ENCODE measurements around the gene SHISA9. TPM values are rescaled to one million over a fixed set of nuclear protein-coding genes. Genes with fewer than 3 reads are reported as not detected.

The SHISA9 gene
- total and polyA plus RNA-seq, 12 donors = 0.04 to 0.96 (median 0.13) TPM; not detected in 3

DNA sequence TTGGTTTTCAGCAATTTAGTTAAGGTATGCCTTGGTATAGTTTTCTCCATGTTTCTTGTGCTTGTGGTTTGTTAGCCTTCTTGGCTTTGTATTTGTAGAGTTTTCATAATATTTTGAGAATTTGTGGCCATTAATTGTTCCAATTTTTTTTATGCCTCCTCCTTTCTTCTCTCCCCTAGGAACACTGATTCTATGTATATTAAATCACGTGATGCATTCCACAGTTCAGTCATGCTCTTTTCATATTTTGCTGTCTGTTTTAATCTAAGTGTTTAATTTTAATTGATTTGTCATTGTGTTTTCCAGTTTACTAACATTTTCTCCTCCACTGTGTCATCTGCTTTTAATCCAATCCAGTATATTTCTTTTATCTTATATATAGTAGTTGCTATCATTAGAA lies 263.6 kb downstream of the SHISA9 start:
- DNase-seq (no peak), ATAC-seq (no peak)
- peaks cover 0 to 4% (median 0%) of the 10 kb centered on the region in 7 donors for H3K27me3 ChIP-seq
- WGBS, 2 donors = 74 to 77% methylated on average over 1 of the region's 1 CpG
- peaks cover 0 to 23% (median 4%) of the 10 kb centered on the region in 11 donors for H3K9me3 ChIP-seq
- TF ChIP-seq, protein P1, sequence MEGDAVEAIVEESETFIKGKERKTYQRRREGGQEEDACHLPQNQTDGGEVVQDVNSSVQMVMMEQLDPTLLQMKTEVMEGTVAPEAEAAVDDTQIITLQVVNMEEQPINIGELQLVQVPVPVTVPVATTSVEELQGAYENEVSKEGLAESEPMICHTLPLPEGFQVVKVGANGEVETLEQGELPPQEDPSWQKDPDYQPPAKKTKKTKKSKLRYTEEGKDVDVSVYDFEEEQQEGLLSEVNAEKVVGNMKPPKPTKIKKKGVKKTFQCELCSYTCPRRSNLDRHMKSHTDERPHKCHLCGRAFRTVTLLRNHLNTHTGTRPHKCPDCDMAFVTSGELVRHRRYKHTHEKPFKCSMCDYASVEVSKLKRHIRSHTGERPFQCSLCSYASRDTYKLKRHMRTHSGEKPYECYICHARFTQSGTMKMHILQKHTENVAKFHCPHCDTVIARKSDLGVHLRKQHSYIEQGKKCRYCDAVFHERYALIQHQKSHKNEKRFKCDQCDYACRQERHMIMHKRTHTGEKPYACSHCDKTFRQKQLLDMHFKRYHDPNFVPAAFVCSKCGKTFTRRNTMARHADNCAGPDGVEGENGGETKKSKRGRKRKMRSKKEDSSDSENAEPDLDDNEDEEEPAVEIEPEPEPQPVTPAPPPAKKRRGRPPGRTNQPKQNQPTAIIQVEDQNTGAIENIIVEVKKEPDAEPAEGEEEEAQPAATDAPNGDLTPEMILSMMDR (IDR thresholded peaks at IDR 0.05) = no peak
- no peaks in the 10 kb centered on the region for H3K4me1 ChIP-seq
- intact Hi-C loops (cut with DNase I) = no loop called here
- H3K36me3 ChIP-seq = no peaks in the 10 kb centered on the region
- H3K4me3 ChIP-seq = no peak overlapping the region
- no peak overlapping the region for H3K27ac ChIP-seq

DNA sequence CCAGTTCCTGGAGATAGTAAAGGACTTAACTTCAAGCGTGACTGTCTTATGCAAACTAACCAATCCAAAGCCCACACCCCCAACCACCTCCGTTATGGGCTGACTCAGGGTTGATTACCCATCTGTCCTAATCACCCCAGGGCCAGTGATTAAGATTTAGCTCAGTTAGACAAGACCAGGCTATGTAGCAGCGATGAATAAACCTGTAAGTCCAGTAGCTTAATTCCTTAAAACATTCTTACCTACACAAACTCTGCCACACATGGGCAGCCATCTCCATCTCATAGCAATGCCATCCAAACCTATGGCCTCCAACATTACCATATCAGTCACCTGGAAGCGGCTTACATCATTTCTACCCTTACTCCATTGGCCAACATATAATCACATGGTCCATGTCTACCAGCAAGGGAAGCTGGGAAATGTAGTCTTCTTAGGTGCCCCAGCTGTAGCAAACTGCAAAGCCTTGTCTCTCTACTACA lies 266.7 kb downstream of the SHISA9 start:
- Histone ChIP-seq H3K36me3 (no peaks in the 10 kb centered on the region), H3K27me3 (peaks cover 0 to 4% (median 0%) of the 10 kb centered on the region in 7 donors), H3K4me3 (no peak overlapping the region), H3K4me1 (no peaks in the 10 kb centered on the region), H3K9me3 (peaks cover 0 to 23% (median 4%) of the 10 kb centered on the region in 11 donors), H3K27ac (no peak overlapping the region)
- no peak for ATAC-seq
- 63 to 69% methylated on average over 4 of the region's 4 CpGs for WGBS, 2 donors
- TF ChIP-seq, protein P1 (IDR thresholded peaks at IDR 0.05) = no peak
- intact Hi-C loops (cut with DNase I) = no loop called here
- no peak for DNase-seq

DNA sequence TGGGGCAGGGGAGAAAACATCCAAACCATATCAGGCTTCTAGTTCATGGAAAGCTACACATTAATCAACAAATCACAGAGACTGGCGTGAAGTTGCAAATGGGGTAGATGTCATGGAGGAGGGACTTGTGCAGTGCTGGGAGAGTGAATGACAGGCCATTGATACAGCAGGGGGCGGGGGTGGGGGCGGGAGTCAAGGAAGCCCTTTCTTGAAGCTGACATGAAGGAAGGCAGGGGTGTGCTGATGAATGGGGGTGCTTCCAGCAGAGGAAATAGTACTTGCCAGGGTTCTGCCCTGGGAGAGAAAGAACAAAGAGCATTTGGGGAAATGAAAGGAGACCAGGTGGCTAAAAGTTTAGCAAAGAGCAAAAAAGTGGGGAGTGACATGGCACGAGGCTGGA lies 269.9 kb downstream of the SHISA9 start:
- WGBS, 2 donors = 21 to 26% methylated on average over 4 of the region's 4 CpGs
- H3K4me1 ChIP-seq = no peaks in the 10 kb centered on the region
- intact Hi-C loops (cut with DNase I) = no loop called here

DNA sequence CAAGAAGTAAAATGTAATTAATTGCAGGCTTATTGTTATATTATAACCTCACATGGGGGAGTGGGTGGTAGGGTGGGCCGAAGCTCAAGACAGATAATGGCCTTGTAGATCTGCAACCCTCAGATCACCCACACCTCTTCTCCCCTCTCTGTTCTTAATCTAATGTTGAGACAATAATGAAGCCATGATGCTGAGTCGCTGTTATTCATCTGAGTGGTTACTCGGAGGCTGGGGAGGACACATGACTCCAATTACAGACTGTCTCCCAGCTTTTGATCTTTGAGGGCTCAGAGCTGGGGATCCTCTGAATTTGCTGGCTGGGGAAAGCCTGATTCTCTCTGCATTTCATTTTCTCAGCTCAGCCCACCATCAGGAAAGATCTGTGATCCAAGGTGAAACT lies 275.3 kb downstream of the SHISA9 start:
- Histone ChIP-seq H3K36me3 (no peaks in the 10 kb centered on the region), H3K9me3 (no peaks in the 10 kb centered on the region), H3K27ac (no peak overlapping the region), H3K4me1 (no peaks in the 10 kb centered on the region), H3K27me3 (peaks cover 0 to 25% (median 0%) of the 10 kb centered on the region in 7 donors), H3K4me3 (no peak overlapping the region)
- TF ChIP-seq, protein P1 (IDR thresholded peaks at IDR 0.05) = no peak
- intact Hi-C loops (cut with DNase I) = no loop called here
- ATAC-seq = no peak
- DNase-seq = no peak
- WGBS, 2 donors = 47 to 50% methylated on average over 3 of the region's 3 CpGs

More for the DNA sequence above, 269.9 kb downstream of the SHISA9 start:
- Histone ChIP-seq H3K4me3 (no peak overlapping the region), H3K36me3 (no peaks in the 10 kb centered on the region), H3K27me3 (peaks cover 0 to 4% (median 0%) of the 10 kb centered on the region in 7 donors), H3K27ac (no peak overlapping the region), H3K9me3 (peaks cover 0 to 9% (median 0%) of the 10 kb centered on the region in 11 donors)
- no peak for DNase-seq
- TF ChIP-seq, protein P1 (IDR thresholded peaks at IDR 0.05) = no peak
- ATAC-seq = no peak

All from heart right ventricle (tissue), 16 donors.